DND-41 (cell line): ENCODE results near the gene RBKS.
"Not testable (repeated sequence)": the region's sequence is repeated elsewhere in the genome, so short reads cannot be mapped to it uniquely, and the experiment has no call there.

Experiments
- ATAC-seq: fragments of 200-7000 bp; cut with Tn5 transposase; 3 replicates; pipeline ENCODE4 v1.9.1; 2021; ENCODE audit warnings: low read depth; ENCODE audit not compliant: insufficient read depth
- DNase-seq: peaks from one replicate; pipeline ENCODE4 v3.0.0-alpha.2; 2020
- H2AFZ ChIP-seq: 2 replicates; pipeline ENCODE4 v1.6.0; 2012; ENCODE audit warnings: low read depth, low read length
- H3K27ac ChIP-seq: 2 replicates; pipeline ENCODE4 v1.5.1; 2012; ENCODE audit warnings: low read length, inconsistent platforms
- H3K27me3 ChIP-seq: fragments of 200-600 bp; sonication (generic); 2 replicates; pipeline ENCODE4 v1.6.0; 2012; ENCODE audit warnings: low read length, mild to moderate bottlenecking, inconsistent platforms; ENCODE audit not compliant: insufficient read depth, poor library complexity
- H3K36me3 ChIP-seq: 2 replicates; pipeline ENCODE4 v1.5.1; 2012; ENCODE audit warnings: low read length, inconsistent platforms; ENCODE audit not compliant: insufficient read depth
- H3K4me1 ChIP-seq: 2 replicates; pipeline ENCODE4 v1.5.1; 2012; ENCODE audit warnings: mild to moderate bottlenecking, low read length; ENCODE audit not compliant: insufficient read depth
- H3K4me2 ChIP-seq: 2 replicates; pipeline ENCODE4 v1.6.0; 2012; ENCODE audit warnings: mild to moderate bottlenecking, moderate library complexity, low read length, inconsistent platforms; ENCODE audit not compliant: insufficient read depth
- H3K4me3 ChIP-seq, 2 experiments: fragments of 200-600 bp in 1 of 2; shearing (Covaris generic) in 1 of 2; 2 replicates each; pipeline ENCODE4 v1.5.1; 2012 to 2016; ENCODE audit warnings: inconsistent platforms in 2 of 2, low read length in 2 of 2, mild to moderate bottlenecking in 2 of 2, low read depth in 1 of 2, moderate library complexity in 1 of 2
- H3K79me2 ChIP-seq: 2 replicates; pipeline ENCODE4 v1.6.0; 2012; ENCODE audit warnings: low read length, inconsistent platforms; ENCODE audit not compliant: insufficient read depth
- H3K9ac ChIP-seq: 2 replicates; pipeline ENCODE4 v1.6.0; 2012; ENCODE audit warnings: low read depth, mild to moderate bottlenecking, inconsistent platforms, low read length, moderate library complexity
- H3K9me3 ChIP-seq: 2 replicates; pipeline ENCODE4 v1.5.1; 2012; ENCODE audit warnings: low read length, moderate library complexity, mild to moderate bottlenecking, inconsistent platforms; ENCODE audit not compliant: insufficient read depth, severe bottlenecking
- H4K20me1 ChIP-seq: 2 replicates; pipeline ENCODE4 v1.6.0; 2012; ENCODE audit warnings: low read length; ENCODE audit not compliant: insufficient read depth
- EZH2 ChIP-seq: IDR thresholded peaks from 3 replicates; pipeline ENCODE4 v1.6.1; 2012; ENCODE audit warnings: borderline replicate concordance, low read depth, mild to moderate bottlenecking, moderate library complexity, low read length, inconsistent platforms; ENCODE audit not compliant: severe bottlenecking
- TF ChIP-seq, protein P1 (sequence below): IDR thresholded peaks from 2 replicates; pipeline ENCODE4 v1.5.1; 2012; ENCODE audit warnings: borderline replicate concordance, low read length, moderate library complexity, mild to moderate bottlenecking; ENCODE audit not compliant: poor library complexity, severe bottlenecking; ENCODE audit errors: extremely low read depth

RBKS gene

DNA sequence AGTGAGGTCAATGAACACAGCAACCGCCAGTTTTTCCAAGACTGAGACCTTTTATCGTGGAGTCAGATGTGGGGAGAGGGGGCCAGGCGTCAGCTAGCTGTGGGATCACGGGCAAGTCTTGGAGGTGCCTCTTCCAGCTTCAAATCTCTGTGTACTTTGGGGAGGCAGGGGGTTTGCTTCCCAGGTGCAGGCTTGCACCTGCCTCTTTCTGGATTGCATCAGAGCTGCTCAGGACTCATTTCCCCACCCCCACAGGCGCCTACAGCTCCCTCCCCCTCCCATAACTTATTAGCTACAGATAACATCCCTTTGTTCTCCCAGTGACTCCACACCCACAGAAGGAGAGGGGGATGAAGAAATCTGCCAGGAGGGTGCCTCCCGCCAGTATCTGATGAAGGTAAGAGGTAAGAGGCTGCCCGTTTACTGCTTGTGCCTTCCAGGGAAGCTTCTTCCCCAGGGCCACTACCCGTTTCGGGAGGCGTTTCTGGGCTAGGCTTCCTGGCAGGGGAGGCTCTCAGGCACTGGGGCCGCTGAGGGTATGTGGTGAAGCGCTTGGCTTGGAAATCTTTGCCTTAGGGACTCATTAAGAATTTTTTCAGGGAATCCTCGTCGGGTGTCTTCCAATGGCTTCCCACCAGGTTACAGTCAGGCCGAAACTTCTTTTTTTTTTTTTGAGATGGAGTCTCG is 137.5 kb downstream of the RBKS start:
- Histone ChIP-seq H3K4me1 (no peaks in the 10 kb centered on the region), H4K20me1 (no peaks in the 10 kb centered on the region), H3K9ac (no peak overlapping the region), H3K4me2 (no peak overlapping the region), H2AFZ (no peak overlapping the region), H3K27me3 (no peaks in the 10 kb centered on the region), H3K4me3 (no peak overlapping the region), H3K36me3 (no peaks in the 10 kb centered on the region), H3K27ac (no peak overlapping the region), H3K9me3 (no peaks in the 10 kb centered on the region), H3K79me2 (no peaks in the 10 kb centered on the region)
- DNase-seq (no peak), ATAC-seq (no peak)
- TF ChIP-seq EZH2: no peak
- TF ChIP-seq, protein P1, sequence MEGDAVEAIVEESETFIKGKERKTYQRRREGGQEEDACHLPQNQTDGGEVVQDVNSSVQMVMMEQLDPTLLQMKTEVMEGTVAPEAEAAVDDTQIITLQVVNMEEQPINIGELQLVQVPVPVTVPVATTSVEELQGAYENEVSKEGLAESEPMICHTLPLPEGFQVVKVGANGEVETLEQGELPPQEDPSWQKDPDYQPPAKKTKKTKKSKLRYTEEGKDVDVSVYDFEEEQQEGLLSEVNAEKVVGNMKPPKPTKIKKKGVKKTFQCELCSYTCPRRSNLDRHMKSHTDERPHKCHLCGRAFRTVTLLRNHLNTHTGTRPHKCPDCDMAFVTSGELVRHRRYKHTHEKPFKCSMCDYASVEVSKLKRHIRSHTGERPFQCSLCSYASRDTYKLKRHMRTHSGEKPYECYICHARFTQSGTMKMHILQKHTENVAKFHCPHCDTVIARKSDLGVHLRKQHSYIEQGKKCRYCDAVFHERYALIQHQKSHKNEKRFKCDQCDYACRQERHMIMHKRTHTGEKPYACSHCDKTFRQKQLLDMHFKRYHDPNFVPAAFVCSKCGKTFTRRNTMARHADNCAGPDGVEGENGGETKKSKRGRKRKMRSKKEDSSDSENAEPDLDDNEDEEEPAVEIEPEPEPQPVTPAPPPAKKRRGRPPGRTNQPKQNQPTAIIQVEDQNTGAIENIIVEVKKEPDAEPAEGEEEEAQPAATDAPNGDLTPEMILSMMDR: no peak

DNA sequence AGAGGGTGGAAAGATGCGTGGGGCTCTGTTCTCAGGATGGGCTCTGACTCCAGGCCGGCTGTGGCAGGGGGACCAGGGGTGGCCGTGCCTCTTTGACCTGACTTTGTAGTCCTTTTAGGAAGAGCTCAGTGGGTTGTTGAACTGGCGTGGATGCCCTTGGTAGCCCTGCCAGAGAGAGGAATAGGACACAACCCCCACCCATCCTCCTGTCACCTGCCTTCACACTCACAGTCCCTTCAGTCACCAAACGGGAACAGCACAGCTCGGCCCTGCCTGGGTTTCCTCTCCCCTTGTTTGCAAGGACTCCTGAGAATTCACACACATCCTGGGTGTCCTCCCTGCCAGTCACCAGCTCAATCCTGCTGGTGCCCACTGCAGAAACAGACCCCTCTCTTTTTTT is 138.8 kb downstream of the RBKS start:
- no peaks in the 10 kb centered on the region for H4K20me1 ChIP-seq
- no peaks in the 10 kb centered on the region for H3K9me3 ChIP-seq
- TF ChIP-seq, protein P1: no peak
- no peak for TF ChIP-seq EZH2
- no peak overlapping the region for H3K27ac ChIP-seq
- DNase-seq: no peak
- no peaks in the 10 kb centered on the region for H3K4me1 ChIP-seq
- ATAC-seq: no peak
- no peaks in the 10 kb centered on the region for H3K36me3 ChIP-seq
- H3K79me2 ChIP-seq: no peaks in the 10 kb centered on the region
- no peaks in the 10 kb centered on the region for H3K27me3 ChIP-seq
- H3K4me3 ChIP-seq: no peak overlapping the region
- H3K4me2 ChIP-seq: no peak overlapping the region
- H3K9ac ChIP-seq: no peak overlapping the region
- no peak overlapping the region for H2AFZ ChIP-seq

DNA sequence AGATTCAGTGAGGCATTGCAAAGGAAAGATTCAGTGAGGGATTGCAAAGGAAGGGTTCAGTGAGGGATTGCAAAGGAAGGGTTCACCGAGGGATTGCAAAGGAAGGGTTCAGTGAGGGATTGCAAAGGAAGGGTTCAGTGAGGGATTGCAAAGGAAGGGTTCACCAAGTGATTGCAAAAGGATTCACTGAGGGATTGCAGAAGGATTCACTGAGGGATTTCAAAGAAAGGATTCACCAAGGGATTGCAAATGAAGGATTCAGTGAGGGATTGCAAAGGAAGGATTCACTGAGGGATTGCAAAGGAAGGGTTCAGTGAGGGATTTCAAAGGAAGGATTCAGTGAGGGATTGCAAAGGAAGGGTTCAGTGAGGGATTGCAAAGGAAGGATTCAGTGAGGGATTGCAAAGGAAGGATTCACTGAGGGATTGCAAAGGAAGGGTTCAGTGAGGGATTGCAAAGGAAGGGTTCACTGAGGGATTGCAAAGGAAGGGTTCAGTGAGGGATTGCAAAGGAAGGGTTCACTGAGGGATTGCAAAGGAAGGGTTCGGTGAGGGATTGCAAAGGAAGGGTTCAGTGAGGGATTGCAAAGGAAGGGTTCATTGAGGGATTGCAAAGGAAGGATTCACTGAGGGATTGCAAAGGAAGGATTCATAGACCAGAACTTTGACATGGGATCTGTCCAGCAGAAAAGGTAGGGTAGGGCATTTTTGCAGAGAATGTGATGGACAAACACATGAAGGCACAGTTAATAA is 141.2 kb downstream of the RBKS start:
- H3K27me3 ChIP-seq, H2AFZ ChIP-seq, DNase-seq, H4K20me1 ChIP-seq, H3K79me2 ChIP-seq, ATAC-seq, H3K27ac ChIP-seq, H3K36me3 ChIP-seq, H3K9ac ChIP-seq, H3K9me3 ChIP-seq, H3K4me2 ChIP-seq, H3K4me3 ChIP-seq, H3K4me1 ChIP-seq: not testable (repeated sequence)

DNA sequence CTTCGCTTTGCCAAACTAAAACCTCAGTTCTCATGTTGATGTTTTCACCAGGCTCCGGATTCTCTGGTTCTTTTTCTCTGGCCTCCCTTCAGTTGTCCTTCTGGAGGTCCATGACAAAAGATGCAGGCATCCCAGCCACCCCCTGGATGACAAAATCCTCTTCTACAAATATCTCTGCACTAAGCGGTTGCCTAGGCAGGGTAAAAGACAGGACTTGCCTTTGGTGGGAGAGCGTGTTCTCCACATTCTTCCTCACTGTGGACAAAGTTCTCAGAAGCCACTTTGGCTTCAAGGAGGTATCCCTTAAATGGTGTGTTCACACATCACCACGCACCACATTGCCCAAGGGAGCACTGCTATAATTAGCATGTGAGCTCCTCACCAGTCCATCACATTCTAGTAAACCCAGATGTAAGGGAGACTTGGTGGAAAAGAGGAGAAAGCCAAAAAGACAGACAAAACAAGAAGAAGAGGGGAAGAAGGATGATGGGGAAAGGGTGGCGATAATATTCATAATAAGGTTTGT is 142.3 kb downstream of the RBKS start:
- no peak for TF ChIP-seq EZH2
- TF ChIP-seq, protein P1: no peak
- Histone ChIP-seq H4K20me1 (no peaks in the 10 kb centered on the region), H3K4me2 (no peak overlapping the region), H3K4me3 (no peak overlapping the region), H3K9me3 (no peaks in the 10 kb centered on the region), H3K27ac (no peak overlapping the region), H3K36me3 (no peaks in the 10 kb centered on the region), H3K79me2 (no peaks in the 10 kb centered on the region), H2AFZ (no peak overlapping the region), H3K27me3 (no peaks in the 10 kb centered on the region), H3K4me1 (no peaks in the 10 kb centered on the region), H3K9ac (no peak overlapping the region)
- DNase-seq: no peak
- no peak for ATAC-seq
